Adrenal gland (tissue), 5 donors: Measurements from ENCODE around the gene CTNND2.

Experiments
- CTCF ChIP-seq, 6 experiments: fragments of 450-650 bp in 4 of 6; fragments of 200-600 bp in 2 of 6; sonication (generic) in 1 of 6; IDR thresholded peaks; 1 replicate in 5 of 6; 2 replicates in 1 of 6; pipeline versions ENCODE4 v1.5.1 to v1.8.0; 2016 to 2021; ENCODE audit warnings: antibody characterized with exemption in 6 of 6, mild to moderate bottlenecking in 2 of 6, moderate library complexity in 1 of 6
- POLR2A ChIP-seq, 2 donors: fragments of 450-650 bp; IDR thresholded peaks; one replicate each; pipeline ENCODE4 v1.6.1; 2017; ENCODE audit warnings: antibody characterized with exemption in 2 of 2, mild to moderate bottlenecking in 2 of 2, moderate library complexity in 1 of 2
- donor health status: DM: no; HTN: no; CAD: no.

GRCh38 chr5:11300736-11301135, 603.5 kb downstream of the CTNND2 start:
- no peak for TF ChIP-seq CTCF (IDR thresholded peaks at IDR 0.05)
- no peak for TF ChIP-seq POLR2A (IDR thresholded peaks at IDR 0.05)
